Measurements from ENCODE around the gene DPP7. TPM values are rescaled to one million over a fixed set of nuclear protein-coding genes. Genes with fewer than 3 reads are reported as not detected.
A peak's percentile ranks its signal among the peaks of the same experiment; 100 is the strongest.

The DPP7 gene
- total and polyA plus RNA-seq, 7 donors, result 34.8 to 75.3 (median 67.4) TPM

GRCh38 chr9:137083394-137084004 lies 31.0 kb downstream of the DPP7 start:
- Histone ChIP-seq H3K27ac (no peak overlapping the region), H3K4me3 (no peak overlapping the region), H3K36me3 (ENCODE audit: insufficient read depth in 1 of 2, low read depth in 1 of 2) (peaks cover 0 to 12% of the 10 kb centered on the region in 2 donors), H3K4me1 (peaks cover 8% of the 10 kb centered on the region), H3K27me3 (ENCODE audit: insufficient read depth in 3 of 3, low read length in 2 of 3) (no peaks in the 10 kb centered on the region), H3K9me3 (no peaks in the 10 kb centered on the region)
- intact Hi-C loops (cut with DNase I), result no loop called here
- WGBS, 3 donors, result 61 to 65% (median 63%) methylated on average over 12 of the region's 12 CpGs
- TF ChIP-seq, protein P1, sequence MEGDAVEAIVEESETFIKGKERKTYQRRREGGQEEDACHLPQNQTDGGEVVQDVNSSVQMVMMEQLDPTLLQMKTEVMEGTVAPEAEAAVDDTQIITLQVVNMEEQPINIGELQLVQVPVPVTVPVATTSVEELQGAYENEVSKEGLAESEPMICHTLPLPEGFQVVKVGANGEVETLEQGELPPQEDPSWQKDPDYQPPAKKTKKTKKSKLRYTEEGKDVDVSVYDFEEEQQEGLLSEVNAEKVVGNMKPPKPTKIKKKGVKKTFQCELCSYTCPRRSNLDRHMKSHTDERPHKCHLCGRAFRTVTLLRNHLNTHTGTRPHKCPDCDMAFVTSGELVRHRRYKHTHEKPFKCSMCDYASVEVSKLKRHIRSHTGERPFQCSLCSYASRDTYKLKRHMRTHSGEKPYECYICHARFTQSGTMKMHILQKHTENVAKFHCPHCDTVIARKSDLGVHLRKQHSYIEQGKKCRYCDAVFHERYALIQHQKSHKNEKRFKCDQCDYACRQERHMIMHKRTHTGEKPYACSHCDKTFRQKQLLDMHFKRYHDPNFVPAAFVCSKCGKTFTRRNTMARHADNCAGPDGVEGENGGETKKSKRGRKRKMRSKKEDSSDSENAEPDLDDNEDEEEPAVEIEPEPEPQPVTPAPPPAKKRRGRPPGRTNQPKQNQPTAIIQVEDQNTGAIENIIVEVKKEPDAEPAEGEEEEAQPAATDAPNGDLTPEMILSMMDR (IDR thresholded peaks at IDR 0.05), result no peak
- peak; percentile 75 to 79 for DNase-seq
- no peak for ATAC-seq

DNA sequence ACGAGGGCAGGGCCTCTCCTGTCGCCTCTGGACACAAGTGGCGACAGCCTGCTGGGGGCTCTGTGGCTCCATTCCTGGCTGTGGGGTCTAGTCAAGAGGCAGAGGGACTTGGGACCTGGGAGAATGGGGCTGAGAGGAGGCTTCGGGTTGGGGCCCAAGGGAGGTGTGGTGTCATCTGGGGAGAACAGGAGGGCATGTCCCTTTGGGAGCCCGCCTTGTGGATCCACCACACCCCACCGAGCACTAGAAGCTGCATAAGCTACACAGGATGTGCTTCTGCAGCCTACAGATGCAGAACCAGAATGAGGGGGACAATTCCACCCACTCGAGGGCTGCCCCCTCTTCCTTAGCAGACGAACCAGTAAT lies 31.6 kb downstream of the DPP7 start:
- DNase-seq (no peak), ATAC-seq (no peak)
- no peaks in the 10 kb centered on the region for H3K9me3 ChIP-seq
- no peak overlapping the region for H3K27ac ChIP-seq
- peaks cover 0 to 9% of the 10 kb centered on the region in 2 donors for H3K36me3 ChIP-seq (ENCODE audit: insufficient read depth in 1 of 2, low read depth in 1 of 2)
- TF ChIP-seq, protein P1 (IDR thresholded peaks at IDR 0.05), result no peak
- peaks cover 0 to 2% (median 0%) of the 10 kb centered on the region in 3 donors for H3K27me3 ChIP-seq (ENCODE audit: insufficient read depth in 3 of 3, low read length in 2 of 3)
- intact Hi-C loops (cut with DNase I), result no loop called here
- 84 to 91% (median 91%) methylated on average over 8 of the region's 8 CpGs for WGBS, 3 donors
- H3K4me3 ChIP-seq, result no peak overlapping the region
- H3K4me1 ChIP-seq, result peaks cover 13% of the 10 kb centered on the region

- DNase-seq, result no peak
- peaks cover 0 to 9% of the 10 kb centered on the region in 2 donors for H3K36me3 ChIP-seq (ENCODE audit: insufficient read depth in 1 of 2, low read depth in 1 of 2)
These were observed 32.2 kb downstream of the DPP7 start for GRCh38 chr9:137082222-137082924.

DNA sequence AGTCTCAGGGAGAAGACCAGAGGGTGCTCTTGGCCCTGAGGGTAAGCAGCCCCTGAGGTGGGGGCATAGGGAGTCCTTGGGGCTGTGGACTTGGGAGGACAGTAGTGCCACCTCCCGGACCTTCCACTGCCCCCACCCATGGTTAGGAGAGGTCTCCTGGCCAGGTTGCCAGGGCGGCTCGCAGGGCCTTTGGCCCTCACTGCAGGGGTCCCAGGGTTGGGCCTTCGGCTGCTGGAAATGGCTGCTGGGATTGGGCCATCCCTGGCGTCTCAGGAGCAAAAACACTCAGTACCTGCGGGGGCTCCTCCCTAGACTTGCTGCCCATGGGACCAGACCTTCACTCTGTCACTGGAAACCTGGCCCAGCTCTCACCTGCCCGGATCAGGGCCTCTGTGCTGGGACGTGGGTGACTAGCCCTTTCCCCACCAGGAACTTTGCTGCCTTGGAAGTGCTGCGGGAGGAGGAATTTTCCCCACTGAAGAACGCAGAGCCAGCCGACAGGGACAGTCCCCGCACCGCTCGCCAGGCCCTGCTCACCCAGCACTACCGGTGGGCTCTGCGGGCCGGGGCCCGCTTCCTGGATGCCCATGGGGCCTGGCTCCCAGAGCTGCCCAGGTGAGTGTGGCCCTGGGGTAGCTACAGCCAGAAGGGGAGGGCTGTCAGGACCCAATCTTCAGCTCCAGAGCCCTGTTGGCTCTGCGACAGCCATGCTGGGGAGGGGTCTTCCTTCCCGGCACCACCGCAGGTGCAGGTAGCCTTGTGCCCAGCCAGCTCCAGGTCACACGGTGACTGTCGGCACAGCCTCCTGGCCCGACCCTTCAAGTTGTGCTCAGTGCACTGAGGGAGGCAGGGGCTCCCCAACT lies 34.0 kb downstream of the DPP7 start:
- TF ChIP-seq, protein P1 (IDR thresholded peaks at IDR 0.05), result no peak
- Histone ChIP-seq H3K4me1 (peaks cover 11% of the 10 kb centered on the region), H3K36me3 (ENCODE audit: insufficient read depth in 1 of 2, low read depth in 1 of 2) (peaks cover 0 to 9% of the 10 kb centered on the region in 2 donors), H3K4me3 (no peak overlapping the region), H3K27me3 (ENCODE audit: insufficient read depth in 3 of 3, low read length in 2 of 3) (peaks cover 0 to 4% (median 0%) of the 10 kb centered on the region in 3 donors), H3K9me3 (no peaks in the 10 kb centered on the region), H3K27ac (no peak overlapping the region)
- WGBS, 3 donors, result 89 to 92% (median 89%) methylated on average over 20 to 24 of the region's 24 CpGs
- ATAC-seq, result no peak
- intact Hi-C loops (cut with DNase I), result no loop called here
- DNase-seq, result no peak

More at GRCh38 chr9:137082222-137082924, 32.2 kb downstream of the DPP7 start:
- H3K27me3 ChIP-seq (ENCODE audit: insufficient read depth in 3 of 3, low read length in 2 of 3), result peaks cover 0 to 4% (median 0%) of the 10 kb centered on the region in 3 donors
- H3K9me3 ChIP-seq, result no peaks in the 10 kb centered on the region
- 89 to 94% (median 93%) methylated on average over 16 of the region's 16 CpGs for WGBS, 3 donors
- intact Hi-C loops (cut with DNase I), result no loop called here
- no peak for ATAC-seq
- TF ChIP-seq, protein P1 (IDR thresholded peaks at IDR 0.05), result no peak
- H3K27ac ChIP-seq, result no peak overlapping the region
- H3K4me3 ChIP-seq, result no peak overlapping the region
- peaks cover 10% of the 10 kb centered on the region for H3K4me1 ChIP-seq
